SK-N-SH (cell line): ENCODE data around the gene ADAD2. TPM values are rescaled to one million over a fixed set of nuclear protein-coding genes. Genes with fewer than 3 reads are reported as not detected.

ENCODE experiments used
- CTCF ChIA-PET: fragments of 300-600, 350-600 bp; formaldehyde crosslinking; extraction: SDS; loops from one replicate; lab custom pipeline; 2021; lab: Yijun Ruan, JAX
- POLR2A ChIA-PET: fragments of 350-600 bp; sonication (Branson Sonifier 250); formaldehyde crosslinking; extraction: SDS; loops from one replicate; lab custom pipeline; 2020; ENCODE audit warnings: antibody characterized with exemption, inconsistent platforms; lab: Yijun Ruan, JAX
- DNase-seq: peaks from one replicate; pipeline ENCODE4 v3.0.0; 2012
- H2AFZ ChIP-seq: fragments of 200-600 bp; sonication (generic); 2 replicates; pipeline ENCODE4 v1.8.1; 2016; ENCODE audit warnings: antibody characterized with exemption, mild to moderate bottlenecking, low read depth
- H3F3A ChIP-seq: fragments of 200-600 bp; sonication (generic); replicated peaks from 2 replicates; pipeline ENCODE3; 2016; ENCODE audit warnings: antibody characterized with exemption, mild to moderate bottlenecking; ENCODE audit not compliant: insufficient read depth
- H3K27ac ChIP-seq, 2 experiments: fragments of 200-500 bp in 1 of 2; fragments of 200-600 bp in 1 of 2; sonication (Bioruptor generic) in 1 of 2; sonication (generic), shearing (Covaris generic) in 1 of 2; 2 replicates each; pipeline versions ENCODE4 v1.5.1 to v1.6.1; 2014 to 2016; ENCODE audit warnings: low read depth in 2 of 2, inconsistent platforms in 1 of 2, low read length in 1 of 2, mild to moderate bottlenecking in 1 of 2, mixed read lengths in 1 of 2
- H3K27me3 ChIP-seq: fragments of 200-600 bp; sonication (generic), shearing (Covaris generic); 2 replicates; pipeline ENCODE4 v1.6.1; 2016; ENCODE audit warnings: mixed run types; ENCODE audit not compliant: insufficient read depth
- H3K36me3 ChIP-seq, 2 experiments: fragments of 200-500 bp in 1 of 2; fragments of 200-600 bp in 1 of 2; sonication (Bioruptor generic) in 1 of 2; sonication (generic) in 1 of 2; replicated peaks in 1 of 2; 2 replicates each; pipeline versions ENCODE3 to v1.5.1; 2014 to 2016; ENCODE audit warnings: low read length in 1 of 2, mild to moderate bottlenecking in 1 of 2; ENCODE audit not compliant: insufficient read depth in 2 of 2, control insufficient read depth in 1 of 2
- H3K4me1 ChIP-seq, 2 experiments: fragments of 200-500 bp in 1 of 2; fragments of 200-600 bp in 1 of 2; sonication (Bioruptor generic) in 1 of 2; sonication (generic), shearing (Covaris generic) in 1 of 2; 2 replicates each; pipeline versions ENCODE4 v1.5.1 to v1.6.1; 2014 to 2016; ENCODE audit warnings: low read depth in 1 of 2, low read length in 1 of 2, mixed run types in 1 of 2; ENCODE audit not compliant: insufficient read depth in 2 of 2, control insufficient read depth in 1 of 2
- H3K4me2 ChIP-seq: fragments of 200-600 bp; sonication (generic), shearing (Covaris generic); 2 replicates; pipeline ENCODE4 v1.6.1; 2017; ENCODE audit warnings: mixed run types
- H3K4me3 ChIP-seq, 2 experiments: fragments of 200-500 bp in 1 of 2; fragments of 200-600 bp in 1 of 2; sonication (Bioruptor generic) in 1 of 2; sonication (generic), shearing (Covaris generic) in 1 of 2; 2 replicates each; pipeline versions ENCODE4 v1.5.1 to v1.8.1; 2014 to 2016; ENCODE audit warnings: low read depth in 2 of 2, inconsistent platforms in 1 of 2, low read length in 1 of 2, mild to moderate bottlenecking in 1 of 2, mixed read lengths in 1 of 2, moderate library complexity in 1 of 2
- H3K79me2 ChIP-seq: fragments of 200-600 bp; sonication (generic); 2 replicates; pipeline ENCODE4 v1.8.1; 2017; ENCODE audit warnings: mild to moderate bottlenecking; ENCODE audit not compliant: insufficient read depth
- H3K9ac ChIP-seq: fragments of 200-600 bp; sonication (generic); 2 replicates; pipeline ENCODE4 v1.6.1; 2017; ENCODE audit warnings: mixed run types
- H3K9me2 ChIP-seq: fragments of 200-600 bp; sonication (generic); 2 replicates; pipeline ENCODE4 v1.6.1; 2017; ENCODE audit warnings: mixed run types
- H3K9me3 ChIP-seq: fragments of 200-600 bp; sonication (generic); 2 replicates; pipeline ENCODE4 v1.6.1; 2017; ENCODE audit warnings: mixed run types, mild to moderate bottlenecking, moderate library complexity
- H4K20me1 ChIP-seq: fragments of 200-600 bp; sonication (generic); 2 replicates; pipeline ENCODE4 v1.6.1; 2017; ENCODE audit warnings: mild to moderate bottlenecking, mixed run types; ENCODE audit not compliant: insufficient read depth
- CHD2 ChIP-seq: fragments of 150-350 bp; IDR thresholded peaks from 2 replicates; pipeline ENCODE4 v1.6.1; 2018; ENCODE audit warnings: low read length; ENCODE audit not compliant: partially characterized antibody
- ELF1 ChIP-seq: IDR thresholded peaks from 2 replicates; pipeline ENCODE4 v1.4.0; 2012
- EZH2phosphoT487 ChIP-seq: fragments of 200-600 bp; sonication (generic); IDR thresholded peaks from 2 replicates; pipeline ENCODE4 v1.6.1; 2017; ENCODE audit warnings: low read depth, mixed run types, mild to moderate bottlenecking, antibody characterized with exemption, moderate library complexity, borderline replicate concordance
- FOSL2 ChIP-seq: IDR thresholded peaks from 2 replicates; pipeline ENCODE4 v1.4.0; 2012; ENCODE audit warnings: low read depth, mild to moderate bottlenecking, moderate library complexity, borderline replicate concordance
- MXI1 ChIP-seq: IDR thresholded peaks from 2 replicates; pipeline ENCODE4 v1.6.1; 2012; ENCODE audit warnings: mild to moderate bottlenecking, low read depth, low read length, improper control_type of control experiment
- RAD21 ChIP-seq: IDR thresholded peaks from 2 replicates; pipeline ENCODE4 v1.6.1; 2012; ENCODE audit warnings: mild to moderate bottlenecking, low read length
- SIN3A ChIP-seq: IDR thresholded peaks from 2 replicates; pipeline ENCODE4 v1.6.1; 2012; ENCODE audit warnings: low read depth, mild to moderate bottlenecking, low read length, moderate library complexity, borderline replicate concordance
- WGBS: methylation state at CpG from one replicate; pipeline ENCODE4 v1.1.6; 2017; ENCODE audit warnings: low lambda C conversion rate; 5-methylcytosine and 5-hydroxymethylcytosine counted together
- polyA plus RNA-seq, 3 experiments: library from polyadenylated mRNA; depleted of rRNA; stranded (reverse); fragments of >200 nt; gene quantifications; 2 replicates each; pipeline ENCODE4 v1.2.3, GENCODE V29; 2012
- TF ChIP-seq, protein P1 (sequence below): IDR thresholded peaks from 2 replicates; pipeline ENCODE4 v1.4.0; 2012; ENCODE audit warnings: low read depth, borderline replicate concordance
- TF ChIP-seq, protein P2 (sequence below): IDR thresholded peaks from 2 replicates; pipeline ENCODE4 v1.4.0; 2012; ENCODE audit warnings: low read depth

Gene ADAD2
- polyA plus RNA-seq, 1 of the 3 experiments (the other 2 are of a cell fraction), result not detected

DNA sequence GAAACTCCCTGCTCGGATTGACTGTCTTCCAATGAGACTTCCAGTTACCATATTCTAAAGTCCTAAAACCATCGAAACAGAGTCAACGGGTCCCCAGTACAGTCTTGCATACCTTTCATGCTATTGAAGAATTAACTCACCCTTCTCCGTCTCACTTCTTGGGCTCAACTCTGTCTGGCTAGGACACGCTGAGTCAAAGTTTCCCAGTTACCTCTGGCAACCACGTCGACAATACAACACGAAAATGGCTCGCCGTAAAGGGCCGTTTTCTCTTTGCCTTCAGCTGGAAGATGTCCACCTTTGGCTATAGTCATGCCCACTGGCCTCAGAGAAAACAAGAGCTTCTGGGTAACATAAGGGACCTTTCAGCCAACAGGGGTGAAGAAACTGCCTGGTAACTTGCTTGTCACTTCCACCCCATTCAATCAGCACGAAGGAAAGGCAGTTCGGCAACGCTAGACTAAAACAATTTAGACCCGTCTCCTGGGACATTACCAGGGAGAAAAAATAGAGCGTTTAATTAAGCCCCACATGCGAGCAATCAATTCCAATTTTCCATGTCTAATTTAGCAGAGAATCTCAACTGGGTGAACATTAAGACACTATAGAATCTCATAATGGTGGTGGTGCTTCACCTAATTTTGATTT, 27.3 kb downstream of the ADAD2 start:
- WGBS, result 88% methylated on average over 17 of the region's 17 CpGs
- POLR2A ChIA-PET, result no interaction called here
- CTCF ChIA-PET, result interaction anchor here (0.7 to 1.3 kb wide), 3 partner anchors 22 to 90 kb away, joined by 3 to 4 read pairs (median 3); no protein-coding TSS in a partner anchor

DNA sequence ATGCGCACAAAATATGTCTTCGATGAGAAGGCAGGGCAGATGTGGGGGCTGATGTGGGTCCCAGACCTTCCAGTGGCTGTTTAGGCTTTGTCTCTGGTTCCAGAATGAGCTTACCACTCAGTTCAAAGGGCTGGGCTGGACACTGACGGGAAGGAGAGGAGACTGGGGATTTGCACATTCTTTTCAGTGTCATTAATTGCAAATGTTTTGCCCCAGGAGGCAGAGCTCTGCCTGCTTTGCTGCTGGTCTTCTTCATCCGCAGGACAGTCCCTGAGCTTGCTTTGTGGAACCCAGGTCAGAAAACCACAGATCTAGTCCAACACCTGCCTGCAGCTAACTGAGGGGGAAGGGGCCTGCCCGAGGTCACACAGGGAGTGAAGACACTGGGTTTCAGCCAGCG, 28.0 kb downstream of the ADAD2 start:
- H3K9me3 ChIP-seq, result no peaks in the 10 kb centered on the region
- H3K36me3 ChIP-seq, result no peaks in the 10 kb centered on the region
- H3K4me2 ChIP-seq, result no peak overlapping the region
- H3K27me3 ChIP-seq, result no peaks in the 10 kb centered on the region
- no peak overlapping the region for H3K9ac ChIP-seq
- POLR2A ChIA-PET, result no interaction called here
- H2AFZ ChIP-seq, result no peak overlapping the region
- TF ChIP-seq CHD2, result no peak
- TF ChIP-seq, protein P1, sequence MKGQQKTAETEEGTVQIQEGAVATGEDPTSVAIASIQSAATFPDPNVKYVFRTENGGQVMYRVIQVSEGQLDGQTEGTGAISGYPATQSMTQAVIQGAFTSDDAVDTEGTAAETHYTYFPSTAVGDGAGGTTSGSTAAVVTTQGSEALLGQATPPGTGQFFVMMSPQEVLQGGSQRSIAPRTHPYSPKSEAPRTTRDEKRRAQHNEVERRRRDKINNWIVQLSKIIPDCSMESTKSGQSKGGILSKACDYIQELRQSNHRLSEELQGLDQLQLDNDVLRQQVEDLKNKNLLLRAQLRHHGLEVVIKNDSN, result no peak
- TF ChIP-seq SIN3A, result no peak
- no peak for TF ChIP-seq ELF1
- TF ChIP-seq MXI1, result no peak
- no peaks in the 10 kb centered on the region for H3F3A ChIP-seq
- H3K79me2 ChIP-seq, result no peaks in the 10 kb centered on the region
- no peak overlapping the region for H3K27ac ChIP-seq
- no peaks in the 10 kb centered on the region for H3K9me2 ChIP-seq
- peaks cover 2 to 18% of the 10 kb centered on the region in 2 experiments; a peak in 2 of 4 replicates for H3K4me1 ChIP-seq
- H4K20me1 ChIP-seq, result no peaks in the 10 kb centered on the region
- no peak for DNase-seq
- 95% methylated on average over 6 of the region's 6 CpGs for WGBS
- CTCF ChIA-PET, result interaction anchor here (0.7 to 1.3 kb wide), 3 partner anchors 22 to 89 kb away, joined by 3 to 4 read pairs (median 3); no protein-coding TSS in a partner anchor
- no peak overlapping the region for H3K4me3 ChIP-seq

More for the DNA sequence above, 27.3 kb downstream of the ADAD2 start:
- no peak for TF ChIP-seq EZH2phosphoT487
- TF ChIP-seq RAD21, result no peak
- Histone ChIP-seq H3K9ac (no peak overlapping the region), H3K27me3 (no peaks in the 10 kb centered on the region), H3F3A (no peaks in the 10 kb centered on the region), H3K4me1 (peaks cover 0 to 18% of the 10 kb centered on the region in 2 experiments; a peak in 1 of 4 replicates), H3K4me3 (no peak overlapping the region), H2AFZ (no peak overlapping the region), H3K79me2 (no peaks in the 10 kb centered on the region), H3K9me2 (no peaks in the 10 kb centered on the region), H3K27ac (no peak overlapping the region), H3K36me3 (no peaks in the 10 kb centered on the region), H4K20me1 (no peaks in the 10 kb centered on the region), H3K4me2 (no peak overlapping the region), H3K9me3 (no peaks in the 10 kb centered on the region)
- DNase-seq, result no peak

DNA sequence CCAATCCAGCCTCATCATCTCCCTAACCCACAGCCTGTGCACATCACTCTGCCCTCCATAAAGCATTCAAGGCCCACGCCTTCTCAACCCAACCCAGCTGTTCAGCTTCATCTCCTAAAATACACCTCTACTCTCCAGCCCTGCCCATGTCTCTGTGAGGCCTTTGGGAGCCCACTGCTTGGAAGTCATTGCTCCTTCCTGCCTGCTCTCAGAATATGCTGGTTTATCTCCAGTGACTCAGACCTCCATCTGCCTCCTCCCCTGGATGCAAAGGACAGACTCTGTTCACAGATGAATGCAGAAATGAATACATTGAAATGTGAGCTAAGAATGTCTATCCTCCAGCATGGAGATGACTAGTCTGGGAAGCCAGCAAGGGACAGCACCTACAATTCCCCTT, 29.9 kb downstream of the ADAD2 start:
- no peak overlapping the region for H3K27ac ChIP-seq
- no peaks in the 10 kb centered on the region for H3F3A ChIP-seq
- peaks cover 5 to 10% of the 10 kb centered on the region in 2 experiments; a peak in 2 of 4 replicates for H3K4me1 ChIP-seq
- CTCF ChIA-PET, result no interaction called here
- H3K4me3 ChIP-seq, result no peak overlapping the region
- WGBS, result 100% methylated on average over 1 of the region's 1 CpG
- no peaks in the 10 kb centered on the region for H3K79me2 ChIP-seq
- H4K20me1 ChIP-seq, result no peaks in the 10 kb centered on the region
- H3K4me2 ChIP-seq, result no peak overlapping the region
- no peak for DNase-seq
- POLR2A ChIA-PET, result no interaction called here
- H3K9ac ChIP-seq, result no peak overlapping the region
- H3K9me3 ChIP-seq, result no peaks in the 10 kb centered on the region
- H3K9me2 ChIP-seq, result no peaks in the 10 kb centered on the region
- no peaks in the 10 kb centered on the region for H3K27me3 ChIP-seq
- no peak overlapping the region for H2AFZ ChIP-seq
- H3K36me3 ChIP-seq, result no peaks in the 10 kb centered on the region
- TF ChIP-seq ELF1 (no peak), FOSL2 (0 out of 2 replicates have a peak, but pooled peaks have one; percentile 4), SIN3A (no peak)
- TF ChIP-seq, protein P2, sequence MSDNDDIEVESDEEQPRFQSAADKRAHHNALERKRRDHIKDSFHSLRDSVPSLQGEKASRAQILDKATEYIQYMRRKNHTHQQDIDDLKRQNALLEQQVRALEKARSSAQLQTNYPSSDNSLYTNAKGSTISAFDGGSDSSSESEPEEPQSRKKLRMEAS, result no peak
- TF ChIP-seq, all 33 proteins: peak for 1
